Breast epithelium (tissue), 4 donors: ENCODE results near the gene KCNG4. TPM values are rescaled to one million over a fixed set of nuclear protein-coding genes. Genes with fewer than 3 reads are reported as not detected.

Experiments
- DNase-seq, 2 donors: peaks; one replicate each; pipeline ENCODE4 v3.0.0-alpha.2; 2019; ENCODE audit warnings: low spot score in 2 of 2
- H3K27ac ChIP-seq, 2 donors: fragments of 200-600 bp; sonication (generic) in 1 of 2; one replicate each; pipeline ENCODE4 v1.5.1; 2016 to 2019; ENCODE audit warnings: mild to moderate bottlenecking in 1 of 2
- H3K27me3 ChIP-seq, 2 donors: fragments of 200-600 bp; sonication (generic) in 1 of 2; one replicate each; pipeline versions ENCODE4 v1.5.1 to v1.6.0; 2017 to 2019; ENCODE audit warnings: control low read depth in 1 of 2, mild to moderate bottlenecking in 1 of 2
- H3K36me3 ChIP-seq: fragments of 200-600 bp; one replicate; pipeline ENCODE4 v1.5.1; 2019
- H3K4me1 ChIP-seq, 2 donors: fragments of 200-600 bp; sonication (generic); one replicate each; pipeline ENCODE4 v1.5.1; 2016 to 2019; ENCODE audit warnings: control low read depth in 1 of 2
- H3K4me3 ChIP-seq, 3 donors: fragments of 200-600 bp; sonication (generic); 1 replicate in 2 of 3; 2 replicates in 1 of 3; pipeline ENCODE4 v1.5.1; 2016 to 2019; ENCODE audit warnings: mild to moderate bottlenecking in 3 of 3, moderate library complexity in 2 of 3
- H3K9me3 ChIP-seq, 2 donors: fragments of 200-600 bp; sonication (generic) in 1 of 2; one replicate each; pipeline ENCODE4 v1.5.1; 2016 to 2019; ENCODE audit warnings: control low read depth in 1 of 2
- CTCF ChIP-seq, 3 donors: fragments of 450-650 bp; IDR thresholded peaks; one replicate each; pipeline ENCODE4 v1.5.1; 2016 to 2017; ENCODE audit warnings: antibody characterized with exemption in 3 of 3, mild to moderate bottlenecking in 3 of 3, moderate library complexity in 3 of 3
- POLR2A ChIP-seq: fragments of 450-650 bp; IDR thresholded peaks from one replicate; pipeline ENCODE4 v1.6.1; 2016; ENCODE audit warnings: antibody characterized with exemption, mild to moderate bottlenecking, moderate library complexity
- POLR2AphosphoS5 ChIP-seq, 3 donors: sonication (generic); formaldehyde crosslinking; IDR thresholded peaks; one replicate each; pipeline ENCODE4 v1.6.1; 2017; ENCODE audit warnings: antibody characterized with exemption in 3 of 3
- intact Hi-C: fragments of 100-400 bp; cut with DNase I; formaldehyde crosslinking; loops from one replicate; pipeline ENCODE4 v1.15.1; 2023; ENCODE audit warnings: low total_unique reads
- total RNA-seq, 3 donors: library from RNA; depleted of rRNA; stranded (reverse); fragments of >200 nt; gene quantifications; one replicate each; pipeline ENCODE4 v1.1.0, GENCODE V29; 2016

Gene KCNG4
- total RNA-seq, 3 donors from 2014 or later = not detected

DNA sequence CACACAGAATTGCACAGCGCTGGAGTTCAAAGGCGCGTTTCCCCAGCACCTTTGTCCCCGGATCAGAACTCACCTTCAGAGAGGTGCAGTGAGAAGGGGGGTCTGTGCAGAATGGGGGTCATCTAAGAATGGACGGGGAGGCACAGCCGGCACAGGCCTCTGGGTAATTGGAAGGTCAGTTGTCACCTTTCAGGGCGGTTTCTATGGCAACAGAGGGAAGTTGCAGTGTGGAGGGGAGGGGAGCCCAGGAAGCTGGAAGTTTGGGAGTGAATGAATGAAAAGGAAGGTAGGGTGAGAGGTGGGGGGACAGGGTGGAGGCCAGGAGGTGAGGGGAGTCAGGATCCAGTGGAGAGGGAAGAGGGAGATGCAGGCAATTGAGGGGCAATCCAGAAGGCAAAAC, 12.4 kb upstream of the KCNG4 start:
- intact Hi-C loops = no loop called here
- no peaks in the 10 kb centered on the region for H3K27me3 ChIP-seq
- H3K4me1 ChIP-seq = no peaks in the 10 kb centered on the region
- no peak overlapping the region for H3K4me3 ChIP-seq
- no peak for TF ChIP-seq POLR2AphosphoS5 (IDR thresholded peaks at IDR 0.05)
- TF ChIP-seq POLR2A = no peak
- TF ChIP-seq CTCF (IDR thresholded peaks at IDR 0.05) = no peak
- DNase-seq = no peak
- peaks cover 0 to 5% of the 10 kb centered on the region in 2 donors for H3K9me3 ChIP-seq
- H3K27ac ChIP-seq = no peak overlapping the region
- no peaks in the 10 kb centered on the region for H3K36me3 ChIP-seq

GRCh38 chr16:84247844-84248243, 8.0 kb upstream of the KCNG4 start:
- no peaks in the 10 kb centered on the region for H3K27me3 ChIP-seq
- no peak overlapping the region for H3K27ac ChIP-seq
- no peaks in the 10 kb centered on the region for H3K9me3 ChIP-seq
- H3K4me1 ChIP-seq = no peaks in the 10 kb centered on the region
- H3K4me3 ChIP-seq = no peak overlapping the region
- no peaks in the 10 kb centered on the region for H3K36me3 ChIP-seq
- intact Hi-C loops = no loop called here
- no peak for TF ChIP-seq CTCF (IDR thresholded peaks at IDR 0.05)
- TF ChIP-seq POLR2A = no peak
- no peak for TF ChIP-seq POLR2AphosphoS5 (IDR thresholded peaks at IDR 0.05)
- no peak for DNase-seq

DNA sequence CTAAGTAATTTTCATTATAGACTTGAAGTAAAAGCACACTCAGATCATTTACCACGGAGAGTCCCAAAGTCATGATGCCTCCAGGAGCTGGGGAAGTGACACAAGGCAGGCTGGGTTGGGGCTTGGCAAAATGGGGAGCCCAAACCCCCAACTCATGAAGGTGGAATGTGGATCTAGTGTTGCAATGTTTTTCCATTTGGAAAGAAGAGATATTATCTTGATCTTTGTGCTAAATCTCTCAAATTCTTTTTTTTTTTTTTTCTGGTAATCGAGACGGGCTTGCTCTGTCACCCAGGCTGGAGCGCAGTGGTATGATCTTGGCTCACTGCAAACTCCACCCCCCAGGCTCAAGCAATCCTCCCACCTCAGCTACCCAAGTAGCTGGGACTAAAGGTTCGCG, 7.5 kb upstream of the KCNG4 start:
- Histone ChIP-seq H3K4me3 (no peak overlapping the region), H3K27ac (no peak overlapping the region), H3K9me3 (no peaks in the 10 kb centered on the region), H3K27me3 (no peaks in the 10 kb centered on the region), H3K36me3 (no peaks in the 10 kb centered on the region), H3K4me1 (no peaks in the 10 kb centered on the region)
- no peak for TF ChIP-seq CTCF (IDR thresholded peaks at IDR 0.05)
- TF ChIP-seq POLR2AphosphoS5 (IDR thresholded peaks at IDR 0.05) = no peak
- no peak for TF ChIP-seq POLR2A
- intact Hi-C loops = no loop called here
- DNase-seq = no peak

DNA sequence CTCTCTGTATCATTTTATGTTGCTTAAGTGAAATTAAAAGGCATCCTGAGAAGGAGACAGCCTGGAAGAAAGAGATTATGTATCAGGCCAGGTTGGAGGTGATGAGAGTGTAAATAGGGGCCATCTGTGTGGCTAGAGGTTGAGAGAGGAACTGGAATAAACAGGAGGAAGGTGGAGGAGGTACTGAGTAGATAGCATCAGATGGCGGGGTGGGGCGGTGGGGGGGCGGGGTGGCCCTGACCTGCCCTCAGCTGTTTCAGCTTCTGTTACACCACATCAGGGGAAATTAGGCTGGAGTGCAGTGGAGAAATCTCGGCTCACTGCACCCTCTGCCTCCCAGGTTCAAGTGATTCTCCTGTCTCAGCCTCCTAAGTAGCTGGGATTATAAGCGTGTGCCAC, 6.9 kb upstream of the KCNG4 start:
- Histone ChIP-seq H3K27me3 (no peaks in the 10 kb centered on the region), H3K4me1 (no peaks in the 10 kb centered on the region), H3K36me3 (no peaks in the 10 kb centered on the region), H3K27ac (no peak overlapping the region), H3K4me3 (no peak overlapping the region), H3K9me3 (no peaks in the 10 kb centered on the region)
- DNase-seq = no peak
- intact Hi-C loops = no loop called here
- TF ChIP-seq POLR2AphosphoS5 (IDR thresholded peaks at IDR 0.05) (no peak), POLR2A (no peak), CTCF (IDR thresholded peaks at IDR 0.05) (no peak)

GRCh38 chr16:84245956-84246678, 6.3 kb upstream of the KCNG4 start:
- DNase-seq = no peak
- intact Hi-C loops = no loop called here
- H3K36me3 ChIP-seq = no peaks in the 10 kb centered on the region

More at GRCh38 chr16:84245956-84246678, 6.3 kb upstream of the KCNG4 start:
- Histone ChIP-seq H3K4me1 (no peaks in the 10 kb centered on the region), H3K27me3 (no peaks in the 10 kb centered on the region), H3K27ac (no peak overlapping the region), H3K4me3 (no peak overlapping the region), H3K9me3 (no peaks in the 10 kb centered on the region)
- no peak for TF ChIP-seq CTCF (IDR thresholded peaks at IDR 0.05)
- no peak for TF ChIP-seq POLR2AphosphoS5 (IDR thresholded peaks at IDR 0.05)
- TF ChIP-seq POLR2A = no peak
